Left lung (tissue), 10 donors: ENCODE results near the gene SC5D. TPM values are rescaled to one million over a fixed set of nuclear protein-coding genes. Genes with fewer than 3 reads are reported as not detected.

Experiments used
- ATAC-seq: fragments of 200-7000 bp; cut with Tn5 transposase; one replicate; pipeline ENCODE4 v1.9.1; 2020; ENCODE audit warnings: moderate library complexity
- DNase-seq, 4 donors: peaks; one replicate each; pipeline ENCODE4 v3.0.0-alpha.2; 2013 to 2020
- H3K27ac ChIP-seq, 2 donors: fragments of 200-600 bp; sonication (generic) in 1 of 2; one replicate each; pipeline versions ENCODE4 v1.5.0 to v1.8.0; 2020 to 2021
- H3K27me3 ChIP-seq, 2 donors: fragments of 200-600 bp; sonication (generic) in 1 of 2; one replicate each; pipeline versions ENCODE4 v1.5.0 to v1.8.0; 2020 to 2021
- H3K36me3 ChIP-seq, 2 donors: fragments of 200-600 bp; sonication (generic) in 1 of 2; one replicate each; pipeline versions ENCODE4 v1.5.0 to v1.8.0; 2020 to 2021
- H3K4me1 ChIP-seq, 2 donors: fragments of 200-600 bp; one replicate each; pipeline ENCODE4 v1.8.0; 2021
- H3K4me3 ChIP-seq, 2 donors: fragments of 200-600 bp; sonication (generic) in 1 of 2; one replicate each; pipeline versions ENCODE4 v1.5.0 to v1.8.0; 2020 to 2021; ENCODE audit warnings: mild to moderate bottlenecking in 1 of 2
- H3K9me3 ChIP-seq, 2 donors: fragments of 200-600 bp; sonication (generic) in 1 of 2; one replicate each; pipeline versions ENCODE4 v1.5.0 to v1.8.0; 2020 to 2021
- CTCF ChIP-seq, 2 donors: fragments of 200-600 bp; sonication (generic) in 1 of 2; IDR thresholded peaks; one replicate each; pipeline versions ENCODE4 v1.5.0 to v1.8.0; 2021; ENCODE audit warnings: antibody characterized with exemption in 2 of 2
- intact Hi-C, 2 donors: fragments of 100-400 bp; cut with DNase I; formaldehyde crosslinking; loops; one replicate each; pipeline versions ENCODE4 v1.11.2 to v1.14.2; 2022
- polyA plus RNA-seq, 6 donors: library from polyadenylated mRNA; unstranded; fragments of 120-200 nt; gene quantifications; one replicate each; pipeline ENCODE4 v1.2.1, GENCODE V29; 2013; ENCODE audit not compliant: insufficient read length in 6 of 6
- total RNA-seq, 2 donors: library from RNA; stranded (reverse); fragmentation: NEBNext Ultra II Directional; extraction: Animal tissue kit (Norgen Biotek cat#: 25700); gene quantifications; one replicate each; pipeline ENCODE4 v1.2.1, GENCODE V29; 2021
- donor health status: DM: no; HTN: yes; CAD: no.
- donor health status: DM: no; HTN: no; CAD: no.

The SC5D gene
- total and polyA plus RNA-seq, 8 donors, result 41.8 to 79.1 (median 46.9) TPM

DNA sequence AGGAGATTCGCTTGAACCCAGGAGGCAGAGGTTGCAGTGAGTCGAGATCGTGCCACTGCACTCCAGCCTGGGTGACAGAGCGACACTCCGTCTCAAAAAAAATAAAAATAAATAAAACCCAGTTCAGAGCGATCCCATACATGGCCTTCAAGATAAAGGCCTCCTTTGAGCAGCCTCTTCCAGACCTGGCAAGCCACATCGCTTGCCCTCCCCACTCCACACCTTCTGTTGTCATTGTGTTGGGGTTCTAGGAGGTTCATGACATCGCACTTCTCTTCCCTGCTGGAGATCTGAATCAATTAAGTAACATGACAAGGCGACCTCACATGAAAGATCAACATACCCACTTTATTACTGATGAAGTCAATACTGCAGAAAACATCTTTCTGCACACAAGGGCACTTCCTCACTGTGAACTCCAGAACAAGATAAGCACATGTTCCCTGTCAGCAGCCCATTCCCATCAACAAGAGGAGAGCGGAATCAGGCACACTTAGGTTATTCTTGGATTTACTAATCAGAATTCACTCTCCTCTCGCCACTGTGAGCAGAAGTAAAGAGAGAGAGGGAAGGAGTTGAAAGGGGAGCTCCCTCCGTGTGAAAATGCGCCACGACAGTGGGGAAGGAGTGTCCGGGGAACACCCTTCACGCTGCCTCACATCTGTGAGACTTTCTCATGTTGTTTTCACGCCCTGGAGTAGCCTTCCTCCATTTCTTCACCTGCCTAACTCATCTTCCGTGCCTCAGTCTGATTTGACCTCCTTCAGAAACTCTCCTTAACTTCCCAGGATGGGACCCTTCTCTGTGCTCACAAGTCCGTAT is 38.3 kb downstream of the SC5D start:
- no peak for TF ChIP-seq CTCF (IDR thresholded peaks at IDR 0.05)
- Histone ChIP-seq H3K4me1 (peaks cover 0 to 4% of the 10 kb centered on the region in 2 donors), H3K4me3 (no peak overlapping the region), H3K27me3 (no peaks in the 10 kb centered on the region), H3K36me3 (no peaks in the 10 kb centered on the region), H3K9me3 (no peaks in the 10 kb centered on the region), H3K27ac (no peak overlapping the region)
- ATAC-seq (no peak), DNase-seq (no peak)
- intact Hi-C loops, result no loop called here

- Histone ChIP-seq H3K9me3 (no peaks in the 10 kb centered on the region), H3K36me3 (no peaks in the 10 kb centered on the region), H3K27me3 (no peaks in the 10 kb centered on the region), H3K27ac (no peak overlapping the region), H3K4me1 (peaks cover 0 to 8% of the 10 kb centered on the region in 2 donors), H3K4me3 (no peak overlapping the region)
- intact Hi-C loops, result no loop called here
- TF ChIP-seq CTCF (IDR thresholded peaks at IDR 0.05), result no peak
- ATAC-seq (no peak), DNase-seq (no peak)
Measured at GRCh38 chr11:121334973-121335710, 42.6 kb downstream of the SC5D start.

- Histone ChIP-seq H3K36me3 (no peaks in the 10 kb centered on the region), H3K4me3 (no peak overlapping the region), H3K27me3 (no peaks in the 10 kb centered on the region), H3K9me3 (no peaks in the 10 kb centered on the region), H3K4me1 (peaks cover 0 to 19% of the 10 kb centered on the region in 2 donors), H3K27ac (no peak overlapping the region)
- DNase-seq, result no peak
- intact Hi-C loops, result no loop called here
- ATAC-seq, result no peak
- TF ChIP-seq CTCF (IDR thresholded peaks at IDR 0.05), result no peak
Measured at GRCh38 chr11:121336279-121336937, 43.8 kb downstream of the SC5D start.

- TF ChIP-seq CTCF (IDR thresholded peaks at IDR 0.05), result no peak
- Histone ChIP-seq H3K9me3 (no peaks in the 10 kb centered on the region), H3K27me3 (no peaks in the 10 kb centered on the region), H3K4me3 (no peak overlapping the region), H3K27ac (no peak overlapping the region), H3K36me3 (no peaks in the 10 kb centered on the region), H3K4me1 (peaks cover 0 to 19% of the 10 kb centered on the region in 2 donors)
- DNase-seq (no peak), ATAC-seq (no peak)
- intact Hi-C loops, result no loop called here
Measured at GRCh38 chr11:121337078-121337477, 44.5 kb downstream of the SC5D start.
